A172 (cell line): ENCODE measurements around the gene ALDH4A1. TPM values are rescaled to one million over a fixed set of nuclear protein-coding genes. Genes with fewer than 3 reads are reported as not detected.

Experiments used
- DNase-seq: peaks from one replicate; pipeline ENCODE4 v3.0.0-alpha.2; 2015; ENCODE audit warnings: low spot score
- total RNA-seq: library from RNA; depleted of rRNA; stranded (reverse); fragments of >200 nt; shearing (Covaris generic); gene quantifications from 2 replicates; pipeline ENCODE4 v1.2.3, GENCODE V29; 2014

Gene ALDH4A1
- total RNA-seq, 1 experiment from 2014 or later = 10.1 TPM

GRCh38 chr1:18939398-18940302 is 37.3 kb upstream of the ALDH4A1 start:
- no peak for DNase-seq

GRCh38 chr1:18938707-18939070 is 36.3 kb upstream of the ALDH4A1 start:
- no peak for DNase-seq

- DNase-seq = no peak
Observed at GRCh38 chr1:18938008-18938706, 35.8 kb upstream of the ALDH4A1 start.

- DNase-seq = no peak
Observed at GRCh38 chr1:18937539-18937938, 35.2 kb upstream of the ALDH4A1 start.

- DNase-seq = no peak
Observed at GRCh38 chr1:18936814-18937481, 34.6 kb upstream of the ALDH4A1 start.

DNA sequence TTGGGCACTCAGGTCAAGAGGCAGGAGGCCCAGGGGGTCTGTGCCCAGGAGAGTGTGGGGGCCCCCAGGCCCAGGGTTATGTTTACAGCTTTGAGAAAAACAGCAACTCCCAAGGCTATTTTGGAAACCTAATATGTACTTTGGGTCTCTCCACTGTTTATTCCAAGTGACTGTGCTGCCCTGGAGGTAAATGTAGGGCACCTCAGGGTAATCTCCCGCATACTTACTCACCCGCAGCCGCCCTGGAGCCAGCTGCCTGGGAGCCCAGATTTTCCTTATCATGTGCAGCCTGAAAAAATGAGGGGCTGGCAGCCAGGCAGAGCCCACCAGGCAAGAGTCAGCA is 34.1 kb upstream of the ALDH4A1 start:
- no peak for DNase-seq

GRCh38 chr1:18934205-18935000 is 32.0 kb upstream of the ALDH4A1 start:
- no peak for DNase-seq

- DNase-seq = no peak
Observed at GRCh38 chr1:18932879-18933278, 30.5 kb upstream of the ALDH4A1 start.

GRCh38 chr1:18932387-18932786 is 30.0 kb upstream of the ALDH4A1 start:
- DNase-seq = no peak

DNA sequence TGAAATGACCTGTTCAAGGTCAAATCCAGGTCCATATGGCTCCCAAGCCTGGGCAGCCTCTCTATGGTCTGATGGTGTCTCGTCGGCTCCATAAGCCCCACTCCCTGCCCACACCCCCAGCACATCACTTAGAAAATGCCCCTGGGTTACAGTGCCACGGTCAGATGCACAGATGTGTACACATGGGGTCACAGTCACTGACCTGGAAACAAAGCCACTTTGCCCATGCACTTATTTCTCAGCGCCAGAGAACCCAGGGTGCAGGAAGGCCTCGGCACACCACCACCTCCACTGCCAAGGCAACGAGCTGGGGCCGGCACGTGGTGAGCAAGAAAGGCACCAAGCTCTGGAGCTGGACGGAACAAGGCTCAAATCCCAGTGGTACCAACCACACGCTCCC is 29.4 kb upstream of the ALDH4A1 start:
- no peak for DNase-seq

GRCh38 chr1:18929686-18930085 is 27.3 kb upstream of the ALDH4A1 start:
- DNase-seq = peak; percentile 51

GRCh38 chr1:18928985-18929384 is 26.6 kb upstream of the ALDH4A1 start:
- DNase-seq = no peak

GRCh38 chr1:18928406-18928805 is 26.1 kb upstream of the ALDH4A1 start:
- DNase-seq = no peak

- no peak for DNase-seq
Observed at GRCh38 chr1:18927654-18928272, 25.4 kb upstream of the ALDH4A1 start.

GRCh38 chr1:18927082-18927653 is 24.8 kb upstream of the ALDH4A1 start:
- DNase-seq = no peak

GRCh38 chr1:18926315-18927081 is 24.1 kb upstream of the ALDH4A1 start:
- DNase-seq = peak; percentile 92

DNA sequence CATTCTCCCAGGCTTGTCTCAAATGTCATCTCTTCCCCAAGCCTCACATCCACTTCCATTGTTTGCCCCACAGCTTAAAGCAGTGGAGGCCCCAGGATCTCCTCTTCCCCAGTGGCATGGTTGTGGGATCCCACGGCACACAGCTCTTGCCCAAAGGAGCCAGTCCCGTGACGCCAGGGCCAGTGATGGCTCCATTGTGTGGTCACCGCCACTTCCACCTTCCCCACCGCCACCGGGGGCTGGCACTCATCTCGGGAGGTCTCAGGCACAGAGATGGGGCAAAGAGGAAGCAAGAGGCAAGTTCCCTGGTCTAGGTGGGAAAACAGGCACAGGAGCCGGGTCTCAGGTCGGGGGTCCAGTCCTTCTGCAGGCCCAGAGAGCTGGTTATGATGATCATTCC is 22.9 kb upstream of the ALDH4A1 start:
- no peak for DNase-seq

- DNase-seq = no peak
Observed at GRCh38 chr1:18924221-18924691, 21.9 kb upstream of the ALDH4A1 start.

DNA sequence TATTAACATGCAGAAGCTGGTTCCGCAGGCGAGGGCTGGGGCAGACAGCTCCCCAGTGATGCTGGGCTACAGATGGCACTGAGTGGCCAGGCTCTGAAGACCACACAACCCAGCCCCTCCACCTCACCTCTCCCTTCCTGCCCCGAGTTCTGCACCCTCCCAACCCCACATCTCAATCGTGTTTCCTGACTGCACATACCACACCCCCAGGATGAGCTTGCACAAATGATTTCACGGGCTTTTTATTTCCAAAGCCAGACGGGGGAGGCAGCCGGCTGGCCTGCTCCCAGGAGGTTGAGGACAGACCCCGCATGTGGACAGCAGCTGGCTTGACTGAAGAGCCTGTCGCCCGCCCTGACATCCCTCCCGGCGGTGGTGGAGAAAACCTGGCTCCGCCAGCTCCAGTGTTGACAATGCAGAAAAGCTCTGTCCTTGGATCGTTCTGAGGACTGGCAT is 21.4 kb upstream of the ALDH4A1 start:
- DNase-seq = no peak
